ENCODE results near the gene LRRC32.

GRCh38 chr11:76667271-76667818 lies 3.2 kb downstream of the LRRC32 start:
- TF ChIP-seq CTCF (conservative IDR thresholded peaks at IDR 0.05; ENCODE audit: low read length) (0 out of 2 replicates have a peak, but pooled peaks have one; percentile 28), EZH2phosphoT487 (IDR thresholded peaks at IDR 0.05; ENCODE audit: borderline replicate concordance, low read depth, low read length) (no peak)

All from OCI-LY7 (cell line).